ENCODE data around the gene KCND2.
"Not testable (repeated sequence)": the region's sequence is repeated elsewhere in the genome, so short reads cannot be mapped to it uniquely, and the experiment has no call there.

The KCND2 gene

GRCh38 chr7:120588862-120589261 is 315.9 kb downstream of the KCND2 start:
- no peak for DNase-seq

DNA sequence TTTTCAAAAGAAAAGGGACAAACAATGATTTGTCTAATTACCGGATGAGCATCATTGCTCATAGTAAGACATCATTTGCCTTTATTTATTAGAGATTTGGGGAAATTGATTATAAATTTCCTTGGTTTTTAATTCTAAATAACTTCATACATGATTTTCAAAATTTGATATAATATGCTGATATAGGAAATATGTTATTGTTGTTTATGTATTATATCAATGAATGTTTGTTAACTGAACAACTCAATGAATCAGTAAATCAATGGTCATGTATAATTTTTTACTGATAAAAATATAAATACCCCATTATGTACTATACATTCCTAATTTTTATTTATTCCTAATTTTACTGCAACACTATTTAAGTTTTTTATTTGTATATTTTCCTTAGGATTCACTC is 327.6 kb downstream of the KCND2 start:
- DNase-seq = no peak

DNA sequence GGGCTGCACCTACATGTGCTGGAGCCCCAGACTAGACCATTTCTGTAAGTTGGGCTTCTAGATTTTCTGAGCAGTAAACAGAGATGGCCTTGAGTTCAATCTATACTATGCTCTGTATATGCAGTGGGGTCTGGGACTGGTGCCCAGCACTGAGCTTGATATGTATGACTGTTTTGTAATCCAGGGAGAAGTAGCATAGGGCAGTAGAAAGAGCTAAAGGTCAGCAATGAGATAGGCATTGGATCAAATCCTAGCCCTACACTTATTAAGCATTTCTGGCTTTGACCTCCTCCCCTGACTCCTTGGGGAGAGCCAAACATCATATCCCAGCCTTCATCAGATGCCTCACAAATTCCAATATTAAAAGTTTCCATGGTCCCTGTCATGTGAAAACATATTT is 330.4 kb downstream of the KCND2 start:
- DNase-seq = no peak

- DNase-seq = no peak
Observed at GRCh38 chr7:120609136-120609753, 336.3 kb downstream of the KCND2 start.

DNA sequence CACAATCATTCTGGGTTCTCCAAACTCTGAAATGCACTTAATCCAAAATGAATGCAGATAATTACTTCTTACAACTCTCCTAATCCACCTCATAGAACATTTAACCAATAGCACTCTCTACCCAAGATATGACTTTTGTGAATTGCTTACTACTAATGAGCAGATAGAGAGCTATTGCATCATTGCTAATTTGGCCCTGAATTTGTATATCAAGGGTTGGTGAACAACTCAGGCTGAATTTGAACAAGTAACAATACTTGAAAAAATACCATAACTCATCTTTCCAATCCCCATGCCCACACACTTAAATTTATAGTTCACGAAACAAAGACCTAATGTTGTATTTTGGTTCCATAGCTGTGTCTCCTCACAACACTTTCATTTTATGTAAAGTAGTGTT is 339.0 kb downstream of the KCND2 start:
- DNase-seq = no peak

DNA sequence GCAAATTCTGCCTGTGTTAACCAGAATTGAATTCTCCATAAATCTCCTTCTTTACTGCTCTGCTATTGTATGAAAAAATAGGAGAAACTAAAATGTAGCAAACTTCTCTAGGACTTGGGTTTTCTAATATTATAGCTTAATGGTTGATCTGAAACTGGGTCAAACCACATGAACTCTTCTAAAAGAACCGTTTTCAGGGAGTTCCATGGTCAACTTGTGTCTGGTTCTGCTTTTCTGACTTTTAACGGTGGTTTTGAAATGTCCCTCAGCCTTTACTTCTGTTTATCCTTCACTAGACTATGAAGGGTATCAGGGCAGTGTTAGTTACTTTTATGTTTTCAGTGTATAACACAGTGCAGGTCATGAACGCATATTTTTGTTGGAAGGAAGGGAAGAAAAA is 342.7 kb downstream of the KCND2 start:
- no peak for DNase-seq

GRCh38 chr7:120617275-120617674 is 344.3 kb downstream of the KCND2 start:
- no peak for DNase-seq

DNA sequence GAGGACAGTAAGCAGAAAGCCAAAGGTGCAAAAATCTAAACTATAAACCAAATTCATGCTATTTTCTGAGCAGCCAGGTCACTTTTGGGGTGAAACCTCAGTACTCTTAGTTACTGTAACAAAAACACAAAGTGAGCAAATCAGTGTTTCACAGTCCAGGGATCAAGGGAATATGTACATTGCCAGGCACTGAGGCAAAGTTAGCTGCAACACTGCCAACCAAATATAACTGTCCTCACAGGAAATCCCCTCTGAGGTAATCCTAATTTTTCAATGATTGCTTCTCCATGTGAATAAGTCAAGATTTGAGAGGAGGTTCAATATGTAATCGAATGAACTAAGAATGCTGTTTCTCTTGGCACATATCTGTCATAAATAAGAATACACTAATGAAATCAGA is 355.3 kb downstream of the KCND2 start:
- DNase-seq = no peak

- no peak for DNase-seq
Observed at GRCh38 chr7:120639884-120640283, 366.9 kb downstream of the KCND2 start.

DNA sequence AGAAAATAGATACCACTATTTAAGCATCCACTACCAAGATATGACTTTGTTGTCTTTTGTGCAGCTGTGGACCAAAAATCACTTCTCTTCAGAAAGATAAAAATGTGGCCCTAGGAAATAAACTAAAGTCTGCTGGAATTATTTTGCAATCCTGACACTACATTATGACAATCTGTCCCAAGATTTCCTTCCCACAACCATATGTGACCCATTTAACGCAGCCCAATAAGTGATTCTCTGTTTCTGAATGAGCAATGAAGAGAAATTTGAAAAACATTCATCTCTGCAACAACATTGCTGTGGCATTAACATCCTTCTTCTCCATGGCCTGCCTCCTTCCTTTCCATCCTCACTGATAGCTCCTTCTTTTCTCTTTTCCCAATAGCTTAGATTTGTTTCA is 373.0 kb downstream of the KCND2 start:
- DNase-seq = no peak

DNA sequence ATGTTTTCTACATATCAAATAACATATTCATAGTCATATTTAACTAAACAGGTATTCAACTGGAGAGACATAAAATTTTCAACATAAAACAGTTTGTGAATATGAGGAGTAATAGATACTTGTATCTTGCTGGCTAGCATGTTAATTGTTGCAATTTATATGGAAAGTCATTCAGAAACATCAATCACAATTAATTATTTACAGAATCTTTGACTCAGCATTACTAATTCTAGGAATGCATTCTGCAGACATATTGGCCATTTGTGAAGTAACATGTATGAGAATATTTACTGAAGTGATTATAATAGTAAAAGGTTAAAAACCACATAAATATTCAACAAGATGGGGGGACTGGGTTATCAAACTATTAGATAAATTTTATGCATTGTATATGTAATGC is 381.3 kb downstream of the KCND2 start:
- no peak for DNase-seq

- no peak for DNase-seq
Observed at GRCh38 chr7:120658516-120658915, 385.5 kb downstream of the KCND2 start.

- DNase-seq = no peak
Observed at GRCh38 chr7:120662291-120662690, 389.3 kb downstream of the KCND2 start.

- DNase-seq = no peak
Observed at GRCh38 chr7:120665068-120665467, 392.1 kb downstream of the KCND2 start.

DNA sequence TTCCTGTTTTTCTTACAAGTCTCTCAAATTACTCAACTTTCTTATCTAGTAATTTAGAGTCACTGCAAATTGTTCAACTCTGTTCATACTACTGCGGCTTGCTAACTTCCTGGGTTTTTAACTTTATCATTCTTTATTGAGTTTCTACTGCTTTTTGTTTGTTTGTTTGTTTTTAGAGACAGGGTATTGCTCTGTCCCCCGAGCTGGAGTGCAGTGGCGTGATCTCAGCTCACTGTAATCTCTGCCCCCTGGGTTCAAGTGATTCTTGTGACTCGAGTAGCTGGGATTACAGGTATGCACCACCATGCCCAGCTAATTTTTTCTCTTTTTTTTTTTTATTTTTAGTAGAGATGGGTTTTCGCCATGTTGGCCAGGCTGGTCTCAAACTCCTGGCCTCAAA is 402.1 kb downstream of the KCND2 start:
- no peak for DNase-seq

GRCh38 chr7:120677535-120677934 is 404.6 kb downstream of the KCND2 start:
- no peak for DNase-seq

- DNase-seq = no peak
Observed at GRCh38 chr7:120680985-120681384, 408.0 kb downstream of the KCND2 start.

DNA sequence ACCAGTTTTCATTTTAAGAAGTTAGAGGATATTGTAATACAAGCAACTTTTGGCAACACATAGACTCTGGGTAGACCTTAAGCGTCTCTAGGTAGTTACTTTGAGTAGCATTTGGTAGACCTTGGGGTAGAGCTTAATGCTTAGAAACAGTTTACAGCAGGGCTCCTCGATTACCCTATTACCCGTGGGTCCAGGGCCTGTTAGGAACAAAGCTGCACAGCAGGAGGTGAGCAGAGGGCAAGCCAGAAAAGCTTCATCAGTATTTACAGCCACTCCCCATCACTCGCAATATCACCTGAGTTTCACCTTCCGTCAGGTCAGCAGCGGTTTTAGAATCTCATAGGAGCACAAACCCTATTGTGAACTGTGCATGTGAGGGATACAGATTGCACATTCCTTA is 411.5 kb downstream of the KCND2 start:
- DNase-seq = no peak

DNA sequence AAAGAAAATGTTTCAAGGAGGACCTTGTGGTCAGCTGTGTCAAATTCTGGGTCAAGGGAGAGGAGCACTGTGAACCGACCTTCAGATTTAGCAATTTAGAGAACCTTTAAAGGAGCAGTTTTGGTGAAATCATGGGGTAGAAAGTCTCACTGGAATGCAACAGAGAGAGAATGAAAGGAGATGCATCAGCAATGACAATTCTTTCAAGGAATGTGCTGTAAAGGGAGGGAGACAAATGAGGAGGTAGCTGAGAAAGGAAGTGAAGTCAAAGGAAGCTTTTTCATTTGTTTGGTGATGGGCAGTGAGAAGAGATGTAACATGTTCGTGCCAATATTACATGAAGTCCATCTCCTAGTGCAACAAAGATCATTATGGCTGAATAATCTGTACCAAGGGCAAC is 418.9 kb downstream of the KCND2 start:
- no peak for DNase-seq

- no peak for DNase-seq
Observed at GRCh38 chr7:120695848-120696247, 422.9 kb downstream of the KCND2 start.

GRCh38 chr7:120700796-120701195 is 427.8 kb downstream of the KCND2 start:
- no peak for DNase-seq

- DNase-seq = not testable (repeated sequence)
Observed at GRCh38 chr7:120702408-120702807, 429.4 kb downstream of the KCND2 start.

DNA sequence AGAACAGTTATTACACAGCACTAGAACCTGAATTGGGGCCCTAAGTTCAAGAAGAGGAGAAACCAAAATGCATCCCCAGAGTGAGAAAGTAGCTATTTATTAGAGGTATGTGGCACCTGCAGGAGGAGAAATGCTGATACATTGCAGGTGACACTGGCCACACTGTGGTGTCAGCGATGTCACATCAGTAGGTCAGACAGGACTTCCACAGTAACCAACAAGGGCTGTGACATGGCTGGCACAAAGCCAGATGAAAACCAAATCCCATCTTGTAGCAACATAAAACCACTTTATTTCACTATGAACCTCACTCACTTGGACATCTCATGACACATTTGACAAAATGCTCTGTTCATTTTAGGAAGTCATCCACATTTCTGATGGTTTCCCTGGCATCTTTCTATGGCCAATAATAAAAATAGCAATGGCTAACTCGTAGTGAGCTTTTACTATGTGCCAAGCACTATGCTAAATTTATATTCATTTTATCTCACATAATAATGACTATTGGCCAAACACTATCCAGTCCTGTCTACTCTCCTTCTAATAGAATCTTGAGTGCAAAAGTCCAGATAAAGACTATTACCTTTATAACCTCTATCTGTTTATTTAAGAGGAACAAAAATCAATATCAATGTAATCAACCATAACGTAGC is 430.7 kb downstream of the KCND2 start:
- no peak for DNase-seq

GRCh38 chr7:120709252-120709971 is 436.4 kb downstream of the KCND2 start:
- no peak for DNase-seq

DNA sequence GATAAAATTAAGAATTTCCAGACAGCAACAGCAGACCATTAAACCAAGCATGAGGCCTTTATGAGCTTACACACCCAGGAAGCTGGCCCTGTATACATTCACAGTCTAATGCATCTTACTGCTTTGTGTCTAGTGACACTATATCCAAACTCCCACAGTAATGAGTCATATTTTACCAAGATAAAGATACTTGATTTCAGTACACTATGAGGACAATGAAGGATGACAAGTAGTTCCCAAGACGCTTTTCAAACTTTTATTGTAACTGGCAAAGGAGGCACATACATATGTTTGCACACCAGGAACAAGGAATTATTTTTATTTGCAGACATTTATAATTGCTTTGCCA is 437.0 kb downstream of the KCND2 start:
- no peak for DNase-seq

All from CD4-positive, alpha-beta T cell treated with Interleukin-10 for 1 hour (primary cell).